PC-9 (cell line): Measurements from ENCODE around the gene CXCL12. TPM values are rescaled to one million over a fixed set of nuclear protein-coding genes. Genes with fewer than 3 reads are reported as not detected.

Experiments used
- BruUV-seq: library from RNA; stranded (reverse); fragments of 400-500 nt; replicated peaks from 2 replicates; lab custom pipeline; 2021; lab: Mats Ljungman, UMichigan
- CTCF ChIA-PET: fragments of 300-600 bp; sonication (Branson Sonifier 250); formaldehyde crosslinking; loops from one replicate; lab custom pipeline; 2022; ENCODE audit warnings: antibody characterized with exemption; lab: Charles Lee
- POLR2A ChIA-PET: fragments of 300-600 bp; sonication (Branson Sonifier 250); formaldehyde crosslinking; loops from one replicate; lab custom pipeline; 2022; ENCODE audit warnings: antibody characterized with exemption; ENCODE audit not compliant: unreplicated experiment; lab: Charles Lee
- DNase-seq, 2 experiments: peaks; one replicate each; pipeline versions ENCODE4 v3.0.0 to v3.0.0-alpha.2; 2015 to 2022; ENCODE audit warnings: mixed read lengths in 1 of 2
- H2AFZ ChIP-seq: fragments of 200-600 bp; sonication (generic); 2 replicates; pipeline ENCODE4 v1.8.1; 2017; ENCODE audit warnings: antibody characterized with exemption
- H3F3A ChIP-seq: fragments of 200-600 bp; sonication (generic); 2 replicates; pipeline ENCODE4 v1.8.1; 2017; ENCODE audit warnings: antibody characterized with exemption, mild to moderate bottlenecking, low read depth; ENCODE audit not compliant: insufficient read depth
- H3K27ac ChIP-seq: fragments of 200-600 bp; sonication (generic); 2 replicates; pipeline ENCODE4 v1.6.1; 2016; ENCODE audit warnings: mixed run types
- H3K27me3 ChIP-seq: fragments of 200-600 bp; sonication (generic); 2 replicates; pipeline ENCODE4 v1.6.1; 2016; ENCODE audit warnings: low read depth, mixed run types; ENCODE audit not compliant: insufficient read depth
- H3K36me3 ChIP-seq: fragments of 200-600 bp; sonication (generic); 2 replicates; pipeline ENCODE4 v1.6.1; 2016; ENCODE audit warnings: low read depth, mixed run types
- H3K4me1 ChIP-seq: fragments of 200-600 bp; sonication (generic); replicated peaks from 2 replicates; pipeline ENCODE4 v1.6.1; 2016; ENCODE audit warnings: mixed run types; ENCODE audit not compliant: insufficient read depth
- H3K4me2 ChIP-seq: fragments of 200-600 bp; sonication (generic); 2 replicates; pipeline ENCODE4 v1.6.1; 2017; ENCODE audit warnings: mixed run types
- H3K4me3 ChIP-seq: fragments of 200-600 bp; sonication (generic); 2 replicates; pipeline ENCODE4 v1.6.1; 2016; ENCODE audit warnings: mixed run types
- H3K79me2 ChIP-seq: fragments of 200-600 bp; sonication (generic); 2 replicates; pipeline ENCODE4 v1.6.1; 2017; ENCODE audit warnings: low read depth, mixed run types
- H3K9me2 ChIP-seq: fragments of 200-600 bp; sonication (generic); 2 replicates; pipeline ENCODE4 v1.8.1; 2017; ENCODE audit warnings: mild to moderate bottlenecking; ENCODE audit not compliant: insufficient read depth
- H3K9me3 ChIP-seq: fragments of 200-600 bp; sonication (generic); 2 replicates; pipeline ENCODE4 v1.8.1; 2016; ENCODE audit warnings: low read depth; ENCODE audit not compliant: insufficient read depth
- H4K20me1 ChIP-seq: fragments of 200-600 bp; sonication (generic); 2 replicates; pipeline ENCODE4 v1.8.1; 2017; ENCODE audit not compliant: insufficient read depth
- CTCF ChIP-seq: fragments of 200-600 bp; sonication (generic); conservative IDR thresholded peaks from 2 replicates; pipeline ENCODE4 v1.6.1; 2017; ENCODE audit warnings: mixed run types, antibody characterized with exemption, mild to moderate bottlenecking, moderate library complexity
- EZH2 ChIP-seq: fragments of 200-600 bp; sonication (generic); IDR thresholded peaks from 2 replicates; pipeline ENCODE4 v1.8.0; 2017; ENCODE audit warnings: antibody characterized with exemption, low read depth
- intact Hi-C: fragments of 100-400 bp; cut with micrococcal nuclease; formaldehyde crosslinking; loops from one replicate; pipeline ENCODE4 v1.10.0; 2022; ENCODE audit not compliant: unreplicated experiment
- total RNA-seq: library from RNA; stranded (reverse); gene quantifications from 2 replicates; pipeline ENCODE4 v1.2.3, GENCODE V29; 2021

CXCL12 gene
- total RNA-seq, 1 experiment from 2014 or later: not detected

DNA sequence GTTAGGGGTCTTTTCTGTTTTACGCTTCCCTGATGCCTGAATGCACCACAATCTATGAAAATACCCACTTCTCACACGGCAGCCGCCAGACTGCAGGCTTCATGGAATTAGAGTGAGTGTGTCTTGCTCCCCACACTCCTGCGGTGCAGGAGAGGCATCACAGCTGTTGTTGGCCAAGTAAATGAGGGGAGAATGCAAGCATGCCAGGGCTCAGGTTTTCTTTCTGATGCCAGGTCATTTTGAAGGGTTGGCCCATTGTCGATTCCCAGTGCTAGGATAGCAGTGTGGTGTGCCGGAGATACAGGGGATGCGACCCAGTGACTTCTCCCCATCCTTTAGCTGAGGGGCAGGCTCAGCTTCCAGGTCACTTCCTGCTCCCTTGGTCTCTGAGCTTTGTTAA, 16.3 kb downstream of the CXCL12 start:
- H3K27ac ChIP-seq: no peak overlapping the region
- H4K20me1 ChIP-seq: peaks cover 6% of the 10 kb centered on the region; the same call in 1 of the 2 replicates
- POLR2A ChIA-PET: no interaction called here
- no peaks in the 10 kb centered on the region for H3K9me2 ChIP-seq
- H3K4me2 ChIP-seq: no peak overlapping the region
- no peaks in the 10 kb centered on the region for H3K36me3 ChIP-seq
- TF ChIP-seq EZH2: no peak
- no peak for TF ChIP-seq CTCF
- CTCF ChIA-PET: no interaction called here
- no TSS peak for BruUV-seq
- DNase-seq: peak in 1 of 2 experiments; percentile 24
- no peaks in the 10 kb centered on the region for H3K79me2 ChIP-seq
- intact Hi-C loops: no loop called here
- H3F3A ChIP-seq: no peaks in the 10 kb centered on the region
- no peaks in the 10 kb centered on the region for H3K4me1 ChIP-seq
- no peak overlapping the region for H2AFZ ChIP-seq
- H3K27me3 ChIP-seq: peaks cover 64% of the 10 kb centered on the region
- H3K9me3 ChIP-seq: no peaks in the 10 kb centered on the region
- H3K4me3 ChIP-seq: no peak overlapping the region

DNA sequence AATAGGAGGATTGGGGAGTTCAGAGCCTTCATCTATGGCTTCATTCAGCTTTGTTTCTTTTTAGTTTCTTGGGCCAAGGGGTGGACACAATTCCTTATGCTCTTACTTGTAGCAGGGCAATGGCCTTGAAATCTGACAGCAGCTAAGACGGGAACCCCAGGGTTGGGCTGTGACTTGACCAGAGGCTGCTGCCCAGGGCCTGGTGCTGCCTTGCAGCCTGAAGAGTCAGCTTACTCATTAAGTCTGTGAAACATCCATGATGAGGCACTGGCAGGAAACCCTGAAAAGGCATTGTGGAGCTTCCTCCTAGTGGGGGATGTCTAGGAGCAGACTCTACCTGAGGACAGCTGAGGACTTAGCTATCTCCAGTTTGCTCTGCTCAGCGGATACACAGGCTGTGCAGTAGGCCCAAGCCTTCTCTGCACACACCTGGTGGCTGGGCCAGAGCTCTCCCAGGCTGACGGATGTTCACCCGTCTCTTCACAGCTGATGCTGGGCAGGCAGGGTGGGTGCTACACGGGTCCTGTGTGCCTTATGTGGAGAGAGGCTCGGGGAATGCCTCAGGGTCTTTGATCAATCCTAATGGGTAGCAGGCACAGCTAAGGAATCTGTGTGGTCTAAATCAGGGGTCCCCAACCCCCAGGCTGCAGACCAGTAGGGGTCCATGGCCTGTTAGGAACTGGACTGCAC, 17.8 kb downstream of the CXCL12 start:
- ChIA-PET CTCF (no interaction called here), POLR2A (no interaction called here)
- Histone ChIP-seq H3K9me2 (no peaks in the 10 kb centered on the region), H4K20me1 (peaks cover 6% of the 10 kb centered on the region; the same call in 1 of the 2 replicates), H3K4me3 (no peak overlapping the region), H3K27me3 (peaks cover 49% of the 10 kb centered on the region), H3K36me3 (no peaks in the 10 kb centered on the region), H3K9me3 (no peaks in the 10 kb centered on the region), H3K27ac (no peak overlapping the region), H3K79me2 (no peaks in the 10 kb centered on the region), H2AFZ (no peak overlapping the region), H3F3A (no peaks in the 10 kb centered on the region), H3K4me2 (no peak overlapping the region), H3K4me1 (no peaks in the 10 kb centered on the region)
- intact Hi-C loops: no loop called here
- DNase-seq: peak in 1 of 2 experiments; percentile 25
- BruUV-seq: no TSS peak
- no peak for TF ChIP-seq EZH2
- no peak for TF ChIP-seq CTCF

- intact Hi-C loops: no loop called here
- POLR2A ChIA-PET: no interaction called here
- no peaks in the 10 kb centered on the region for H4K20me1 ChIP-seq
Observed at GRCh38 chr10:44364566-44364965, 20.3 kb downstream of the CXCL12 start.

More at GRCh38 chr10:44364566-44364965, 20.3 kb downstream of the CXCL12 start:
- H3K27ac ChIP-seq: no peak overlapping the region
- no peak overlapping the region for H3K4me2 ChIP-seq
- H3K36me3 ChIP-seq: no peaks in the 10 kb centered on the region
- H3K4me3 ChIP-seq: no peak overlapping the region
- no peaks in the 10 kb centered on the region for H3K4me1 ChIP-seq
- H2AFZ ChIP-seq: no peak overlapping the region
- peaks cover 34% of the 10 kb centered on the region for H3K27me3 ChIP-seq
- no peaks in the 10 kb centered on the region for H3K9me2 ChIP-seq
- CTCF ChIA-PET: no interaction called here
- no TSS peak for BruUV-seq
- no peaks in the 10 kb centered on the region for H3K79me2 ChIP-seq
- no peak for TF ChIP-seq EZH2
- TF ChIP-seq CTCF: no peak
- DNase-seq: no peak
- H3F3A ChIP-seq: no peaks in the 10 kb centered on the region
- no peaks in the 10 kb centered on the region for H3K9me3 ChIP-seq
